Right atrium auricular region (tissue), 2 donors: ENCODE results near the gene IL31RA. TPM values are rescaled to one million over a fixed set of nuclear protein-coding genes. Genes with fewer than 3 reads are reported as not detected.

Source experiments
- DNase-seq: peaks from one replicate; pipeline ENCODE4 v3.0.0-alpha.2; 2019; ENCODE audit warnings: low spot score
- H3K27ac ChIP-seq, 2 donors: fragments of 200-600 bp; sonication (generic); 1 replicate in 1 of 2; 2 replicates in 1 of 2; pipeline ENCODE4 v1.5.1; 2016 to 2019
- H3K27me3 ChIP-seq, 2 donors: fragments of 200-600 bp; sonication (generic); one replicate each; pipeline versions ENCODE4 v1.5.1 to v1.6.0; 2017 to 2019
- H3K36me3 ChIP-seq: fragments of 200-600 bp; sonication (generic); one replicate; pipeline ENCODE4 v1.5.1; 2016
- H3K4me1 ChIP-seq, 2 donors: fragments of 200-600 bp; sonication (generic); one replicate each; pipeline versions ENCODE4 v1.5.1 to v1.6.0; 2017 to 2019
- H3K4me3 ChIP-seq, 2 donors: fragments of 200-600 bp; sonication (generic); 1 replicate in 1 of 2; 2 replicates in 1 of 2; pipeline ENCODE4 v1.5.1; 2017 to 2019; ENCODE audit warnings: mild to moderate bottlenecking in 1 of 2, moderate library complexity in 1 of 2
- H3K9me3 ChIP-seq, 2 donors: fragments of 200-600 bp; sonication (generic); one replicate each; pipeline ENCODE4 v1.5.1; 2019
- CTCF ChIP-seq, 2 donors: fragments of 200-600 bp; sonication (generic); IDR thresholded peaks; one replicate each; pipeline ENCODE4 v1.5.1; 2019; ENCODE audit warnings: antibody characterized with exemption in 2 of 2
- total RNA-seq, 2 donors: library from RNA; depleted of rRNA; stranded (reverse); fragments of >200 nt; gene quantifications; one replicate each; pipeline ENCODE4 v1.1.0, GENCODE V29; 2016

IL31RA gene
- total RNA-seq, 2 donors from 2014 or later: 0.16 TPM; not detected in 1

- H3K27ac ChIP-seq: no peak overlapping the region
- no peaks in the 10 kb centered on the region for H3K4me1 ChIP-seq
- H3K4me3 ChIP-seq: no peak overlapping the region
- DNase-seq: no peak
- H3K27me3 ChIP-seq: no peaks in the 10 kb centered on the region
- H3K9me3 ChIP-seq: no peaks in the 10 kb centered on the region
- TF ChIP-seq CTCF (IDR thresholded peaks at IDR 0.05): no peak
- no peaks in the 10 kb centered on the region for H3K36me3 ChIP-seq
Observed at GRCh38 chr5:55868846-55869245, 17.7 kb downstream of the IL31RA start.

- Histone ChIP-seq H3K4me3 (no peak overlapping the region), H3K27me3 (no peaks in the 10 kb centered on the region), H3K36me3 (no peaks in the 10 kb centered on the region), H3K9me3 (no peaks in the 10 kb centered on the region), H3K27ac (no peak overlapping the region), H3K4me1 (no peaks in the 10 kb centered on the region)
- no peak for DNase-seq
- TF ChIP-seq CTCF (IDR thresholded peaks at IDR 0.05): no peak
Observed at GRCh38 chr5:55869847-55870246, 18.7 kb downstream of the IL31RA start.

GRCh38 chr5:55873234-55873633, 22.1 kb downstream of the IL31RA start:
- Histone ChIP-seq H3K4me3 (no peak overlapping the region), H3K27ac (no peak overlapping the region), H3K9me3 (no peaks in the 10 kb centered on the region), H3K4me1 (no peaks in the 10 kb centered on the region), H3K36me3 (no peaks in the 10 kb centered on the region), H3K27me3 (no peaks in the 10 kb centered on the region)
- TF ChIP-seq CTCF (IDR thresholded peaks at IDR 0.05): no peak
- DNase-seq: no peak

GRCh38 chr5:55877655-55878054, 26.5 kb downstream of the IL31RA start:
- TF ChIP-seq CTCF (IDR thresholded peaks at IDR 0.05): no peak

DNA sequence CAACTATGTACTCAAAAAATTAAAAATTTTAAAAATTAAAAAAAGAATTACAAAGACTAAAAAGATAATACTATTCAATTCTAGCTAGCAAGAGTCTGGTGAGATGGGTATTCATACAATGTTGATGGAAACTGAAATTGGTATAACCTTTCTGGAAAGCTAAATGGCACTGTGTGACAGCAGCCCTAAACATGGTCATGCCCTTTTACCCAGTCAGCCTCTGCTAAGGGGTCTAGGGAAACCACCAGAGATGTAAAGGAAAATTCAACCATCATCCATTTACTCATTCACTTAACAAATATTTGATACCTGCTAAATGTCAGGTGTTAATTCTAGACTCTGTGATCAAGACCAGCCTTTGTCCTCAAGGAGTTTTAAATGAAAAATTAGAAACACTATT, 29.3 kb downstream of the IL31RA start:
- Histone ChIP-seq H3K27ac (no peak overlapping the region), H3K4me1 (no peaks in the 10 kb centered on the region), H3K36me3 (no peaks in the 10 kb centered on the region), H3K4me3 (no peak overlapping the region), H3K27me3 (no peaks in the 10 kb centered on the region), H3K9me3 (no peaks in the 10 kb centered on the region)
- TF ChIP-seq CTCF (IDR thresholded peaks at IDR 0.05): no peak
- DNase-seq: no peak

More at GRCh38 chr5:55877655-55878054, 26.5 kb downstream of the IL31RA start:
- Histone ChIP-seq H3K4me3 (no peak overlapping the region), H3K36me3 (no peaks in the 10 kb centered on the region), H3K4me1 (no peaks in the 10 kb centered on the region), H3K9me3 (no peaks in the 10 kb centered on the region), H3K27me3 (no peaks in the 10 kb centered on the region), H3K27ac (no peak overlapping the region)
- no peak for DNase-seq

- H3K36me3 ChIP-seq: no peaks in the 10 kb centered on the region
- TF ChIP-seq CTCF (IDR thresholded peaks at IDR 0.05): no peak
- H3K27me3 ChIP-seq: no peaks in the 10 kb centered on the region
- no peak overlapping the region for H3K27ac ChIP-seq
- no peaks in the 10 kb centered on the region for H3K9me3 ChIP-seq
- no peak for DNase-seq
- no peak overlapping the region for H3K4me3 ChIP-seq
- H3K4me1 ChIP-seq: no peaks in the 10 kb centered on the region
Observed at GRCh38 chr5:55885359-55885758, 34.2 kb downstream of the IL31RA start.
